Osteocyte (in vitro differentiated cells): ENCODE data around the gene ALOX15. TPM values are rescaled to one million over a fixed set of nuclear protein-coding genes. Genes with fewer than 3 reads are reported as not detected.

Experiments used
- DNase-seq: peaks from one replicate; pipeline ENCODE4 v3.0.0; 2021; ENCODE audit warnings: mixed read lengths; ENCODE audit not compliant: unreplicated experiment; ENCODE audit errors: extremely low spot score
- H3K27ac Mint-ChIP-seq: one replicate; pipeline ENCODE4 v1.8.0; 2021; ENCODE audit warnings: mild to moderate bottlenecking, mixed read lengths; ENCODE audit not compliant: unreplicated experiment
- H3K27me3 Mint-ChIP-seq: one replicate; pipeline ENCODE4 v1.8.0; 2021; ENCODE audit warnings: mixed read lengths; ENCODE audit not compliant: unreplicated experiment
- H3K36me3 Mint-ChIP-seq: one replicate; pipeline ENCODE4 v1.8.0; 2021; ENCODE audit warnings: mixed read lengths; ENCODE audit not compliant: unreplicated experiment
- H3K4me1 Mint-ChIP-seq: one replicate; pipeline ENCODE4 v1.8.0; 2021; ENCODE audit warnings: mixed read lengths; ENCODE audit not compliant: unreplicated experiment
- H3K4me3 Mint-ChIP-seq: one replicate; pipeline ENCODE4 v1.8.0; 2021; ENCODE audit warnings: mild to moderate bottlenecking, moderate library complexity, mixed read lengths; ENCODE audit not compliant: unreplicated experiment
- H3K9me3 Mint-ChIP-seq: one replicate; pipeline ENCODE4 v1.8.0; 2021; ENCODE audit warnings: mixed read lengths; ENCODE audit not compliant: unreplicated experiment
- total RNA-seq: library from RNA; stranded (reverse); gene quantifications from 2 replicates; pipeline ENCODE4 v1.2.1, GENCODE V29; 2021
- TF ChIP-seq, protein P1 (sequence below): fragments of 200-600 bp; sonication (generic); IDR thresholded peaks from 2 replicates; pipeline ENCODE4 v1.5.0; 2021; ENCODE audit warnings: antibody characterized with exemption, mild to moderate bottlenecking, moderate library complexity

The ALOX15 gene
- total RNA-seq, 1 donor from 2014 or later, result not detected

- peak; percentile 80 for DNase-seq
- peaks cover 56% of the 10 kb centered on the region for H3K27me3 Mint-ChIP-seq
- no peak overlapping the region for H3K27ac Mint-ChIP-seq
- H3K4me3 Mint-ChIP-seq, result peak overlapping the region; percentile 62
- TF ChIP-seq, protein P1, sequence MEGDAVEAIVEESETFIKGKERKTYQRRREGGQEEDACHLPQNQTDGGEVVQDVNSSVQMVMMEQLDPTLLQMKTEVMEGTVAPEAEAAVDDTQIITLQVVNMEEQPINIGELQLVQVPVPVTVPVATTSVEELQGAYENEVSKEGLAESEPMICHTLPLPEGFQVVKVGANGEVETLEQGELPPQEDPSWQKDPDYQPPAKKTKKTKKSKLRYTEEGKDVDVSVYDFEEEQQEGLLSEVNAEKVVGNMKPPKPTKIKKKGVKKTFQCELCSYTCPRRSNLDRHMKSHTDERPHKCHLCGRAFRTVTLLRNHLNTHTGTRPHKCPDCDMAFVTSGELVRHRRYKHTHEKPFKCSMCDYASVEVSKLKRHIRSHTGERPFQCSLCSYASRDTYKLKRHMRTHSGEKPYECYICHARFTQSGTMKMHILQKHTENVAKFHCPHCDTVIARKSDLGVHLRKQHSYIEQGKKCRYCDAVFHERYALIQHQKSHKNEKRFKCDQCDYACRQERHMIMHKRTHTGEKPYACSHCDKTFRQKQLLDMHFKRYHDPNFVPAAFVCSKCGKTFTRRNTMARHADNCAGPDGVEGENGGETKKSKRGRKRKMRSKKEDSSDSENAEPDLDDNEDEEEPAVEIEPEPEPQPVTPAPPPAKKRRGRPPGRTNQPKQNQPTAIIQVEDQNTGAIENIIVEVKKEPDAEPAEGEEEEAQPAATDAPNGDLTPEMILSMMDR, result no peak
- H3K4me1 Mint-ChIP-seq, result peaks cover 12% of the 10 kb centered on the region
- H3K9me3 Mint-ChIP-seq, result no peaks in the 10 kb centered on the region
- H3K36me3 Mint-ChIP-seq, result no peaks in the 10 kb centered on the region
Measured at GRCh38 chr17:4584917-4585637, 56.4 kb downstream of the ALOX15 start.

DNA sequence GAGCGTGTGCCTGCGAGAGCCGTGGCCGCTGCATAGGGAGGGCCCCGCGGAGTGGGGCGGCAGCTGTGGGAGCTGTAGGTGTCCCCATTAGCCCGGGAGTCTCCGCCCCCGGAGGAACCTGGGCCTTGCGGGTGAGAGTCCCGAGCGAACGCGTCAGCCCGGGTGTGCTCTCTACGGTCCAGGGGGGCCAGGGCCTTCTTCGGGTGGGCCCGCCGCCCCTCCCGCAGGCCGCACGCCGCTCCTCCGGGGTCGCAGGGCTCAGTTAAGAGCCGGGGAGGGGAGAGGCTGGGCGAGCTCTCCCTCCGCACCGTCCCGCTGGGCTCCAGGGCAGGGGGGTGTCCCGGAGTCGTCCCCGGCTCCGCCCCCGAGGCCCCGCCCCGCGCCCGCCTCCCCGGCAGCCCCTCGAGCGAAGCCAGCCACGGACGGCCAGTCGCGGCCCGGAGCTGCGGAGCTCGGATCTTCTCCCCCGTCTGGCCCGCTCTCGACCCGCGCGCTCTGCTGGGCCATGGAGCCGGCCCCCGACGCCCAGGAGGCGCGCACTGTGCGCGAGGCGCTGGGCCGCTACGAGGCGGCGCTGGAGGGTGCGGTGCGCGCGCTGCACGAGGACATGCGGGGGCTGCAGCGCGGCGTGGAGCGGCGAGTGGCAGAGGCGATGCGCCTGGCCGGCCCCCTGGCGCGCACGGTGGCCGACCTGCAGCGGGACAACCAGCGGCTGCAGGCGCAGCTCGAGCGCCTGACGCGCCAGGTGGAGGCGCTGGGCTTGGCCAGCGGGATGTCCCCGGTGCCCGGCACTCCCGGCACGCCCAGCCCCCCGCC is 57.2 kb downstream of the ALOX15 start, which contains the start of gene SMTNL2:
TSS of gene SMTNL2 (plus strand) at position 429 of the 816 bp plus-strand sequence. CDS start at position 506, 77 bp downstream.
- TF ChIP-seq, protein P1, result no peak
- H3K36me3 Mint-ChIP-seq, result no peaks in the 10 kb centered on the region
- no peak within 1 kb of the TSS for H3K27ac Mint-ChIP-seq

GRCh38 chr17:4583782-4584100 is 57.7 kb downstream of the ALOX15 start:
- H3K4me3 Mint-ChIP-seq, result peak overlapping the region; percentile 74
- peak; percentile 81 for DNase-seq
- H3K27ac Mint-ChIP-seq, result no peak overlapping the region

More for the DNA sequence above, 57.2 kb downstream of the ALOX15 start, which contains the start of gene SMTNL2:
- H3K4me1 Mint-ChIP-seq, result peaks cover 12% of the 10 kb centered on the region
- DNase-seq, result peak; percentile 83
- peak within 1 kb of the TSS; percentile 74 for H3K4me3 Mint-ChIP-seq
- no peaks in the 10 kb centered on the region for H3K9me3 Mint-ChIP-seq
- peaks cover 56% of the 10 kb centered on the region for H3K27me3 Mint-ChIP-seq

DNA sequence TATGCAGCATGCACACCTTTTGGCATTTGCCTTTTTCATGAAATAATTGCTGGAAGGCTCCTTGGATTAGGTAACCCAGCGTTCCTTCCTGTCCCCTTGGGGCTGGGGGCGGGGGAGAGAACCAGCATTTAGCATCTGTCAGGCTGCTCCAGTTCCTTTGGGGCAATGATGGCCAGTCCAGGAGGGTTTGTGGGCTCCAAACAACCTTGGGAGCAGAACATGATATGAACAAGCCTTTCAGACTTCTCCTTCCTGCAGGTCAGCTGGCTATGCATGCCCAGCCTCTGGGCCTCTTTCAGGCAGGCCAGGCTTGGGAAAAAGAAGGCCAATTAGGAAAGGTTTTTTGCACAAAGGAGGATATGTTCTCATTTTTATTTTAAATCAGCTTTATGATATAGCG is 58.3 kb downstream of the ALOX15 start:
- TF ChIP-seq, protein P1, result no peak
- Mint-ChIP-seq H3K27ac (no peak overlapping the region), H3K4me3 (no peak overlapping the region), H3K36me3 (no peaks in the 10 kb centered on the region), H3K4me1 (peaks cover 12% of the 10 kb centered on the region), H3K27me3 (peaks cover 49% of the 10 kb centered on the region), H3K9me3 (no peaks in the 10 kb centered on the region)
- DNase-seq, result no peak

More at GRCh38 chr17:4583782-4584100, 57.7 kb downstream of the ALOX15 start:
- TF ChIP-seq, protein P1, result peak; percentile 51
- H3K27me3 Mint-ChIP-seq, result peaks cover 55% of the 10 kb centered on the region
- H3K36me3 Mint-ChIP-seq, result no peaks in the 10 kb centered on the region
- H3K9me3 Mint-ChIP-seq, result no peaks in the 10 kb centered on the region
- H3K4me1 Mint-ChIP-seq, result peaks cover 12% of the 10 kb centered on the region

DNA sequence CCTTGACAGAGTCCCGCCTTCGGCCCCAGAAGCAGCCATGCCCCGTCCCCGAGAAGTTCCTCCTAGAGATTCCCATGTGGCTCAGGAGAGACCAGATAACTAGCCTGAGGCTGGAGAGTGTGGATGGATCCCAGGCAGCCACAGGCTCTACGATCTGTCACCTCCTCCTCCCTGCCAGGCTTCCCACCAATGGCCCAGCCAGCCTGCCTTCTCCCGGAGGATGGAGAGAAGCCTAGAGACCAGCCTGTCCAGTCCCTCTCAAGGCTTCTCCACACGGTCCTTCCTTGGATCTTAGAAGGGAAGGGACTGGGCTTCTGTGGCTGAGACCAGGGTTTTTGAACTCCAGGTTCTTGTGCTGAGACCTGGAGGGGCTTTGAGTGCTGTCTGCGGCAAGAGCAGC is 58.8 kb downstream of the ALOX15 start:
- no peak overlapping the region for H3K4me3 Mint-ChIP-seq
- no peaks in the 10 kb centered on the region for H3K36me3 Mint-ChIP-seq
- H3K9me3 Mint-ChIP-seq, result no peaks in the 10 kb centered on the region
- TF ChIP-seq, protein P1, result no peak
- DNase-seq, result no peak
- H3K4me1 Mint-ChIP-seq, result peaks cover 12% of the 10 kb centered on the region
- H3K27ac Mint-ChIP-seq, result no peak overlapping the region
- peaks cover 52% of the 10 kb centered on the region for H3K27me3 Mint-ChIP-seq
